Smooth muscle cell (in vitro differentiated cells): ENCODE results near the gene NTRK3. TPM values are rescaled to one million over a fixed set of nuclear protein-coding genes. Genes with fewer than 3 reads are reported as not detected.

Experiments
- DNase-seq: peaks from one replicate; lab custom pipeline; 2025; ENCODE audit not compliant: unreplicated experiment; lab: John Stamatoyannopoulos, UW
- H2AFZ ChIP-seq: fragments of 200-600 bp; sonication (generic); 2 replicates; pipeline ENCODE4 v1.6.0; 2016; ENCODE audit warnings: antibody characterized with exemption, low read depth, mild to moderate bottlenecking
- H3F3A ChIP-seq: fragments of 200-600 bp; sonication (generic); 2 replicates; pipeline ENCODE4 v1.6.0; 2017; ENCODE audit warnings: antibody characterized with exemption, low read depth
- H3K27ac ChIP-seq: fragments of 200-600 bp; sonication (generic); 2 replicates; pipeline ENCODE4 v1.5.1; 2016; ENCODE audit warnings: low read depth, mild to moderate bottlenecking
- H3K27me3 ChIP-seq: fragments of 200-600 bp; sonication (generic); 2 replicates; pipeline ENCODE4 v1.6.1; 2016; ENCODE audit warnings: low read depth, mild to moderate bottlenecking
- H3K36me3 ChIP-seq: fragments of 200-600 bp; sonication (generic); 2 replicates; pipeline ENCODE4 v1.5.1; 2016; ENCODE audit warnings: low read depth
- H3K4me1 ChIP-seq: fragments of 200-600 bp; sonication (generic); 2 replicates; pipeline ENCODE4 v1.5.1; 2016; ENCODE audit warnings: low read depth
- H3K4me2 ChIP-seq: fragments of 200-600 bp; sonication (generic); 2 replicates; pipeline ENCODE4 v1.6.0; 2016; ENCODE audit warnings: mild to moderate bottlenecking
- H3K4me3 ChIP-seq: fragments of 200-600 bp; sonication (generic); 2 replicates; pipeline ENCODE4 v1.5.1; 2016; ENCODE audit warnings: mild to moderate bottlenecking
- H3K79me2 ChIP-seq: fragments of 200-600 bp; sonication (generic); 2 replicates; pipeline ENCODE4 v1.6.0; 2016; ENCODE audit warnings: low read depth, mild to moderate bottlenecking
- H3K9ac ChIP-seq: fragments of 200-600 bp; sonication (generic); 2 replicates; pipeline ENCODE4 v1.6.0; 2016; ENCODE audit warnings: low read depth
- H3K9me3 ChIP-seq: fragments of 200-600 bp; sonication (generic); replicated peaks from 2 replicates; pipeline ENCODE4 v1.5.1; 2016; ENCODE audit warnings: low read depth
- H4K20me1 ChIP-seq: fragments of 200-600 bp; sonication (generic); 2 replicates; pipeline ENCODE4 v1.6.0; 2016; ENCODE audit warnings: low read depth
- CTCF ChIP-seq: fragments of 200-600 bp; sonication (generic); IDR thresholded peaks from 2 replicates; pipeline ENCODE4 v1.5.1; 2017; ENCODE audit warnings: borderline replicate concordance, mild to moderate bottlenecking, antibody characterized with exemption; ENCODE audit not compliant: insufficient read depth, poor library complexity, severe bottlenecking
- WGBS: methylation state at CpG from one replicate; pipeline ENCODE4 v1.1.7; 2016; ENCODE audit warnings: low lambda C conversion rate; 5-methylcytosine and 5-hydroxymethylcytosine counted together
- polyA plus RNA-seq: library from polyadenylated mRNA; unstranded; fragments of >200 nt; fragmentation: Nextera tagmentation; extraction: Ambion mirVana; gene quantifications from 2 replicates; pipeline ENCODE4 v1.2.1, GENCODE V29; 2016
- total RNA-seq: library from RNA; depleted of rRNA; stranded (reverse); fragments of >200 nt; gene quantifications from 2 replicates; pipeline ENCODE4 v1.2.3, GENCODE V29; 2014

The NTRK3 gene
- total and polyA plus RNA-seq, 2 experiments from 2014 or later = 3.3 to 3.5 TPM

- WGBS = 63% methylated on average over 2 of the region's 2 CpGs
- Histone ChIP-seq H3K4me2 (no peak overlapping the region), H3K9me3 (no peaks in the 10 kb centered on the region), H3K79me2 (no peaks in the 10 kb centered on the region), H3K4me1 (no peaks in the 10 kb centered on the region), H3F3A (no peaks in the 10 kb centered on the region), H3K36me3 (no peaks in the 10 kb centered on the region), H3K4me3 (no peak overlapping the region), H3K27ac (no peak overlapping the region), H2AFZ (no peak overlapping the region), H3K27me3 (no peaks in the 10 kb centered on the region), H3K9ac (no peak overlapping the region), H4K20me1 (no peaks in the 10 kb centered on the region)
- DNase-seq = no peak
- no peak for TF ChIP-seq CTCF
Observed at GRCh38 chr15:88155310-88155709, 101.2 kb downstream of the NTRK3 start.

- no peak overlapping the region for H3K27ac ChIP-seq
- H3K4me2 ChIP-seq = no peak overlapping the region
- no peaks in the 10 kb centered on the region for H3K79me2 ChIP-seq
- no peaks in the 10 kb centered on the region for H3K36me3 ChIP-seq
- no peaks in the 10 kb centered on the region for H3K9me3 ChIP-seq
- H3K27me3 ChIP-seq = no peaks in the 10 kb centered on the region
- no peaks in the 10 kb centered on the region for H3K4me1 ChIP-seq
- 80% methylated on average over 3 of the region's 3 CpGs for WGBS
- DNase-seq = no peak
- H4K20me1 ChIP-seq = no peaks in the 10 kb centered on the region
- H3F3A ChIP-seq = no peaks in the 10 kb centered on the region
- TF ChIP-seq CTCF = no peak
- no peak overlapping the region for H3K4me3 ChIP-seq
- H3K9ac ChIP-seq = no peak overlapping the region
- H2AFZ ChIP-seq = no peak overlapping the region
Observed at GRCh38 chr15:88152672-88153071, 103.9 kb downstream of the NTRK3 start.

- H3K4me1 ChIP-seq = no peaks in the 10 kb centered on the region
- H3K27me3 ChIP-seq = no peaks in the 10 kb centered on the region
- no peaks in the 10 kb centered on the region for H3K36me3 ChIP-seq
- no peaks in the 10 kb centered on the region for H3K9me3 ChIP-seq
- no peaks in the 10 kb centered on the region for H3K79me2 ChIP-seq
- H3K9ac ChIP-seq = no peak overlapping the region
- no peak for DNase-seq
- WGBS = 76% methylated on average over 4 of the region's 4 CpGs
- H4K20me1 ChIP-seq = no peaks in the 10 kb centered on the region
- H3K27ac ChIP-seq = no peak overlapping the region
- TF ChIP-seq CTCF = no peak
- H3K4me2 ChIP-seq = no peak overlapping the region
- H2AFZ ChIP-seq = no peak overlapping the region
- no peak overlapping the region for H3K4me3 ChIP-seq
- no peaks in the 10 kb centered on the region for H3F3A ChIP-seq
Observed at GRCh38 chr15:88147760-88148159, 108.8 kb downstream of the NTRK3 start.

GRCh38 chr15:88144921-88145653 lies 111.5 kb downstream of the NTRK3 start:
- no peaks in the 10 kb centered on the region for H3K27me3 ChIP-seq
- WGBS = 74% methylated on average over 7 of the region's 7 CpGs
- no peak overlapping the region for H3K9ac ChIP-seq
- no peak overlapping the region for H2AFZ ChIP-seq
- H3K9me3 ChIP-seq = no peaks in the 10 kb centered on the region
- no peak overlapping the region for H3K4me2 ChIP-seq
- H4K20me1 ChIP-seq = no peaks in the 10 kb centered on the region
- DNase-seq = no peak
- no peaks in the 10 kb centered on the region for H3K4me1 ChIP-seq
- H3K36me3 ChIP-seq = no peaks in the 10 kb centered on the region
- no peak overlapping the region for H3K27ac ChIP-seq
- H3K79me2 ChIP-seq = no peaks in the 10 kb centered on the region
- no peak for TF ChIP-seq CTCF
- H3F3A ChIP-seq = no peaks in the 10 kb centered on the region
- no peak overlapping the region for H3K4me3 ChIP-seq
